ENCODE results near the gene TBXAS1. TPM values are rescaled to one million over a fixed set of nuclear protein-coding genes. Genes with fewer than 3 reads are reported as not detected.

The TBXAS1 gene
- total RNA-seq, 4 donors from 2014 or later, result 9.0 to 22.2 (median 14.6) TPM

GRCh38 chr7:140008755-140009610, 179.9 kb downstream of the TBXAS1 start:
- Histone ChIP-seq H3K4me3 (no peak overlapping the region), H3K36me3 (no peaks in the 10 kb centered on the region), H3K27me3 (no peaks in the 10 kb centered on the region), H3K9me3 (no peaks in the 10 kb centered on the region), H3K27ac (no peak overlapping the region), H3K4me1 (no peaks in the 10 kb centered on the region)
- in situ Hi-C loops (cut with MboI; ENCODE audit: low pct_ligation_motif_present in 1 of 4, low pct_unique_long_range_greater_than_20kb in 1 of 4, low sequenced_read_pairs in 3 of 4), result loop anchor here (10.0 kb wide), 4 partner anchors 234 to 514 kb away; partner anchors contain the start of gene HIPK2 (in 1 of the 4)
- WGBS, 2 donors (ENCODE audit: low coverage in 1 of 2), result 87% methylated on average over 16 of the region's 16 CpGs; no CpG with 5 or more reads in 1 of the 2 donors
- DNase-seq, result no peak
- no peak for TF ChIP-seq POLR2A (IDR thresholded peaks at IDR 0.05)
- TF ChIP-seq, protein P1, sequence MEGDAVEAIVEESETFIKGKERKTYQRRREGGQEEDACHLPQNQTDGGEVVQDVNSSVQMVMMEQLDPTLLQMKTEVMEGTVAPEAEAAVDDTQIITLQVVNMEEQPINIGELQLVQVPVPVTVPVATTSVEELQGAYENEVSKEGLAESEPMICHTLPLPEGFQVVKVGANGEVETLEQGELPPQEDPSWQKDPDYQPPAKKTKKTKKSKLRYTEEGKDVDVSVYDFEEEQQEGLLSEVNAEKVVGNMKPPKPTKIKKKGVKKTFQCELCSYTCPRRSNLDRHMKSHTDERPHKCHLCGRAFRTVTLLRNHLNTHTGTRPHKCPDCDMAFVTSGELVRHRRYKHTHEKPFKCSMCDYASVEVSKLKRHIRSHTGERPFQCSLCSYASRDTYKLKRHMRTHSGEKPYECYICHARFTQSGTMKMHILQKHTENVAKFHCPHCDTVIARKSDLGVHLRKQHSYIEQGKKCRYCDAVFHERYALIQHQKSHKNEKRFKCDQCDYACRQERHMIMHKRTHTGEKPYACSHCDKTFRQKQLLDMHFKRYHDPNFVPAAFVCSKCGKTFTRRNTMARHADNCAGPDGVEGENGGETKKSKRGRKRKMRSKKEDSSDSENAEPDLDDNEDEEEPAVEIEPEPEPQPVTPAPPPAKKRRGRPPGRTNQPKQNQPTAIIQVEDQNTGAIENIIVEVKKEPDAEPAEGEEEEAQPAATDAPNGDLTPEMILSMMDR (IDR thresholded peaks at IDR 0.05), result no peak
- no peak for TF ChIP-seq POLR2AphosphoS5 (IDR thresholded peaks at IDR 0.05)
- no peak for TF ChIP-seq EP300 (IDR thresholded peaks at IDR 0.05; ENCODE audit: low read depth)
- intact Hi-C loops (cut with DNase I; ENCODE audit: low total_unique reads), result loop anchor here (10.0 kb wide), 1 partner anchor 504 kb away; no protein-coding TSS in a partner anchor

DNA sequence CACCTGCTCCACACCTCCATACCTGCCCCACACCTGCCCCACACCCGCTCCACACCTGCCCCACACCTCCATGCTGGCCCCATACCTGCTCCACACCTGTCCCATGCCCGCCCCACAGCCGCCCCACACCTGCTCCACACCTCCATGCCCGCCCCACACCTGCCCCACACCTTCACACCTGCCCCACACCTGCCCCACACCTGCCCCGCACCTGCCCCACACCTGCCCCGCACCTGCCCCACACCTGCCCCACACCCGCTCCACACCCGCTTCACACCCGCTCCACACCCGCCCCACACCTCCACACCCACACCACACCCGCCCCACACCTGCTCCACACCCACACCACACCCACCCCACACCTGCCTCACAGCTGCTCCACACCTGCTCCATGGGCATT, 180.7 kb downstream of the TBXAS1 start:
- Histone ChIP-seq H3K27ac (no peak overlapping the region), H3K4me1 (no peaks in the 10 kb centered on the region), H3K4me3 (no peak overlapping the region), H3K27me3 (no peaks in the 10 kb centered on the region), H3K36me3 (no peaks in the 10 kb centered on the region), H3K9me3 (no peaks in the 10 kb centered on the region)
- TF ChIP-seq, protein P1 (IDR thresholded peaks at IDR 0.05), result no peak
- TF ChIP-seq POLR2AphosphoS5 (IDR thresholded peaks at IDR 0.05), result no peak
- no peak for TF ChIP-seq EP300 (IDR thresholded peaks at IDR 0.05; ENCODE audit: low read depth)
- no peak for TF ChIP-seq POLR2A (IDR thresholded peaks at IDR 0.05)
- in situ Hi-C loops (cut with MboI; ENCODE audit: low pct_ligation_motif_present in 1 of 4, low pct_unique_long_range_greater_than_20kb in 1 of 4, low sequenced_read_pairs in 3 of 4) (loop anchor here (10.0 kb wide), 4 partner anchors 235 to 515 kb away; partner anchors contain the start of gene HIPK2 (in 1 of the 4)), intact Hi-C loops (cut with DNase I; ENCODE audit: low total_unique reads) (loop anchor here (10.0 kb wide), 1 partner anchor 505 kb away; no protein-coding TSS in a partner anchor)
- no peak for DNase-seq
- WGBS, 2 donors (ENCODE audit: low coverage in 1 of 2), result 74% methylated on average over 10 of the region's 11 CpGs; no CpG with 5 or more reads in 1 of the 2 donors

GRCh38 chr7:140010194-140010895, 181.3 kb downstream of the TBXAS1 start:
- in situ Hi-C loops (cut with MboI; ENCODE audit: low pct_ligation_motif_present in 1 of 4, low pct_unique_long_range_greater_than_20kb in 1 of 4, low sequenced_read_pairs in 3 of 4) (no loop called here), intact Hi-C loops (cut with DNase I; ENCODE audit: low total_unique reads) (no loop called here)
- no peak for TF ChIP-seq POLR2A (IDR thresholded peaks at IDR 0.05)
- no peak for TF ChIP-seq EP300 (IDR thresholded peaks at IDR 0.05; ENCODE audit: low read depth)
- TF ChIP-seq, protein P1 (IDR thresholded peaks at IDR 0.05), result no peak
- TF ChIP-seq POLR2AphosphoS5 (IDR thresholded peaks at IDR 0.05), result no peak
- Histone ChIP-seq H3K27ac (no peak overlapping the region), H3K36me3 (no peaks in the 10 kb centered on the region), H3K27me3 (no peaks in the 10 kb centered on the region), H3K4me3 (no peak overlapping the region), H3K4me1 (no peaks in the 10 kb centered on the region), H3K9me3 (no peaks in the 10 kb centered on the region)
- no peak for DNase-seq
- 88 to 89% methylated on average over 6 to 9 of the region's 9 CpGs for WGBS, 2 donors (ENCODE audit: low coverage in 1 of 2)

- WGBS, 2 donors (ENCODE audit: low coverage in 1 of 2), result 80 to 93% methylated on average over 3 to 4 of the region's 4 CpGs
- DNase-seq, result no peak
- in situ Hi-C loops (cut with MboI; ENCODE audit: low pct_ligation_motif_present in 1 of 4, low pct_unique_long_range_greater_than_20kb in 1 of 4, low sequenced_read_pairs in 3 of 4), result no loop called here
- no peaks in the 10 kb centered on the region for H3K9me3 ChIP-seq
- no peak overlapping the region for H3K4me3 ChIP-seq
- H3K36me3 ChIP-seq, result no peaks in the 10 kb centered on the region
- intact Hi-C loops (cut with DNase I; ENCODE audit: low total_unique reads), result no loop called here
- TF ChIP-seq POLR2A (IDR thresholded peaks at IDR 0.05), result no peak
- TF ChIP-seq, protein P1 (IDR thresholded peaks at IDR 0.05), result no peak
- TF ChIP-seq EP300 (IDR thresholded peaks at IDR 0.05; ENCODE audit: low read depth), result no peak
- TF ChIP-seq POLR2AphosphoS5 (IDR thresholded peaks at IDR 0.05), result no peak
- no peaks in the 10 kb centered on the region for H3K4me1 ChIP-seq
- no peaks in the 10 kb centered on the region for H3K27me3 ChIP-seq
- H3K27ac ChIP-seq, result no peak overlapping the region
Observed at GRCh38 chr7:140013676-140014075, 184.6 kb downstream of the TBXAS1 start.

All from transverse colon (tissue), 4 donors.